DMS79 treated with DMSO at 0.1 percent for 48 hours (cell line): ENCODE data around the gene TNRC6C.

Experiments
- DNase-seq: peaks from one replicate; lab custom pipeline; 2025; lab: John Stamatoyannopoulos, UW

Gene TNRC6C

DNA sequence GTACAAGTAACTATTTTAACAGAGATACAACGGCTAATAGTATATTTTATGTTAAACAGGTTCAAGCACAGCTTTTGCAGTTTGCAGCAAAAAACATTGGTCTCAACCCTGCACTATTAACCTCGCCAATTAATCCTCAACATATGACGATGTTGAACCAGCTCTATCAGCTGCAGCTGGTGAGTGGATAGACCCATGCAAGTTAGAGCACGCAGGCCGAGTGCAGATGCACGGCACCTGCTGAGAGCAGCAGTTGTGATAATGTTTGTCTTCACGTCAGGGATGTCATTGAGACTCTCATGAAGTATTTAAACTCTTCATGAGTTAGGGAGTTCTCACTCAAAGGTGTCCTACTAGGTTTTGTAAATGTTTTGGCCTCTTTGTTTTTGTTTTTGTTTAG is 124.5 kb downstream of the TNRC6C start:
- peak; percentile 57 for DNase-seq

DNA sequence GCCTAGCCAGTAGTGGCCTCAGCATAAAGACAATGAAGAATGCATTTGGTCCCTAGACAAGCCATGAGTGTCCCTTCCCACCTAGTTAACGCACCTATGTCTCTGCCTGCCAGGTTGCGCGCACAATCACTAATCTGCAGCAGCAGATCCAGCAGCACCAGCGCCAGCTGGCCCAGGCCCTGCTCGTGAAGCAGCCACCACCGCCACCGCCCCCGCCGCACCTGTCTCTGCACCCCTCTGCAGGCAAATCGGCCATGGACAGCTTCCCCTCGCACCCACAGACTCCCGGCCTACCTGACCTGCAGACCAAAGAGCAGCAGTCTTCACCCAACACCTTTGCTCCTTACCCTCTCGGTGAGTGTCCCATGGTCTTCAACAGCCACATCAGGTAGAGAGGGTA is 128.2 kb downstream of the TNRC6C start:
- DNase-seq: no peak

DNA sequence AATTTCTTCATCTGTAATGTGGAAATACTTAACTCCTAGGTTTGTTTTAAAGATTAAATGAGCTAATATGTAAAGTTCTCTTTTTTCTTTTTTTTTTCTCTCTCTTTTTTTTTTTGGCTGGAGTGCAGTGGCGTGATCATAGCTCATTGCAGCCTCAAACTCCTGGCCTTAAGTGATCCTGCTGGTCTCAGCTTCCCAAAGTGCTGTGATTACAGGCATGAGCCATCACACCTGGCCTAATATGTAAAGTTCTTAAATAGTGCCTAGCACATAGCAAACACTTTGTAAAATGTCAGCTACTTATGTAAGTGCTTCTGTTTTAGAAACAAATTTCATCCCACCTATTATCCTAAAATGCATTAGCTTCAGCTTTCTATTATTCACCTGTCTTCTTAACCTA is 130.0 kb downstream of the TNRC6C start:
- no peak for DNase-seq

DNA sequence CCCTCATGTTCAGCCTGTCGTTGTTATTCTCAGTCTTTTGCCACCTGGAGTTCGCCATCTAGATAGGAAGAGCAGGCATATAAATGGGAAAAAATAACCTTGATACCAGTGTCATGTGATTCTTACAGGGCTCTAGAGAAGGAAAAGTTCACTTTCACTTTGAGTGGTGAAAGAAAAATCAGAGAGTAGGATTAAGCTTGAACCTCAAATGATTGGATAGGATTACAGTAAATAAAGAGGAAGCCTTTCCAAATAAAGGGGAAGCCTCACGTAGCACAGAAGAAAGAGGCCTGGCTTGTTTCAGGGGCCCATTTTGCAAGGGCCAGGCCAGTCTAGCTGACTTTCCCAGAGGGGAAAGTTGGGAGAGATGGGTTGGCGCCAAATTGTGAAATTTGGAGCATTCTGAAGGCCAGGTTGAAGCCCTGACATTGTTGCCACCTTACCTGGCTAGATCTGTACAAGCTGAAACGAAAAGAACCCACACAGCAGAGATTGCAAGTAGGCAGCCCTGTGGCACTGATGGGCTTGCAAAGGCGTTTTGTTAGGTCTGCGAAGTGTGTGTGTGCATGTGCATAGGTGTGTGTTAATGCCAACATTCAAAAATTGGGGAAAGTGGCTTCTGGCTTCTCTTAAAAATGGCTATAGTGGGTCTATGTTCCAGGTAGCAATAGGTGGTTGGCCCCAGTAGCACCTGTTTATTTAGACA is 131.2 kb downstream of the TNRC6C start:
- DNase-seq: no peak

DNA sequence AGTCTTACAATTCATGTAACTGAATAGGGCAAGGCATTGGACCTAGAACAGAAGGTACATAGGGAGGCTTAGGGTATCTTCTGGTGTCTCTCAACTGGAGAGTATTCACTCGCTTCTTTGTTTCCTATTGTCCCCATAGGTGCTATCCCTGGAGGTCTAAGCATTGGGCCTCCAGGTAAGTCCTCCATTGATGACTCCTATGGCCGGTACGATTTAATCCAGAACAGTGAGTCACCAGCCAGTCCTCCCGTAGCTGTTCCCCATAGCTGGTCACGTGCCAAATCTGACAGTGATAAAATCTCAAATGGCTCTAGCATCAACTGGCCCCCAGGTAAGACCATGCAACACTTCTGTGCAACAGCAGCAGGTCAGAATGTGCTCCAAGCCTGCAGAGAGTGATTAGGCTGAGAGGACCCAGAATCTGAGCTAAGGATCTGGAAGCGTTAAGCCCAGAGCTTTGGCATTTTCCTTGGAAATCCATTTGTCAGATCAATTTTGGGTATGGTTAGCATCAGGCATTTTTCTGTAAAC is 134.4 kb downstream of the TNRC6C start:
- DNase-seq: no peak

DNA sequence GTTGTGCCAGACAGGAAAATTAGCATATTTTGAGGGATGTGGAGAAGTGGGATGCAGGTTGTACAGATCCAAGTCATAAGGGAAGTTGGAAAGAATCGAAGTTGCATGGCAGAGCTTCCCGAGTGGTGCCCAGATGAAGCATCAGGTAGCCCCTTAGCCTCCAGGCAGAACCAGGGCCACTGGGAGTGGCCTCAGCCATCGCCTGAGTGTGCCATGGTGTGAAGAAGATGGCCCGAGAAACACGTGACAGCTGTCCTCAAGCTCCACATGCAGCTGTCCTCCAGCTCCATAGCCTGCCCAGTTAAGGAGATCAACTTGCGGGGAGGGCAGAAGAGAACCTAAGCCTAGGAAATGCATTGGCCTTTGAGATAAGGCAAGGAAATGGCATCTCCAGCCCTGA is 136.5 kb downstream of the TNRC6C start:
- no peak for DNase-seq

DNA sequence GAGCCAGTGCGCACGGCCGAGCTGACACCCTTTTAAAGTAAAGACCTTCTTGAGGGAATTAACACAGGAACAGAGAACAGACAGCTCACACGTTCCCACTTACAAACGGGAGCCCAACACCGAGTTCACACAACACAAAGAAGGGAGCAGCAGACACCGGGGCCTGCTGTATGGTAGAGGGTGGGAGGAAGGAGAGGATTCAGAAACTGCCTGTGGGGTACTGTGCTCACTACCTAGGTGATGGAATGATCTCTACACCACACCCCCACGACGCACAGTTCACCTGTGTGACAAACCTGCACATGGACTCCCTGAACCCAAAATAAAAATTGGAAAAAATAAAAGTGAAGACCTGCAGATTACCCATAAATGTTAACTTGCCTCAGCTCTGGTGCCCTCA is 137.6 kb downstream of the TNRC6C start:
- no peak for DNase-seq

DNA sequence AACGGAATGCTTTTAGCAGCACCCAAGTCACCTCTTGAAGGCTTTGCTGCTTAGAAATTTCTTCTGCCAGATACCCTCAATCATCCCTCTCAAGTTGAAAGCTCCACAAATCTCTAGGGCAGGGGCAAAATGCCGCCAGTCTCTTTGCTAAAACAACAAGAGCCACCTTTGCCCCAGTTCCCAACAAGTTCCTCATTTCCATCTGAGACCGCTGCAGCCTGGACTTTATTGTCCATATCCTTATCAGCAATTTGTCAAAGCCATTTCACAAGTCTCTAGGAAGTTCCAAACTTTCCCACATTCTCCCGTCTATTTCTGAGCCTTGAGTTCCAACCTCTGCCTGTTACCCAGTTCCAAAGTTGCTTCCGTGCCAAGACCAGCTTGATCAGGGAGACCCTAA is 142.6 kb downstream of the TNRC6C start:
- DNase-seq: no peak

DNA sequence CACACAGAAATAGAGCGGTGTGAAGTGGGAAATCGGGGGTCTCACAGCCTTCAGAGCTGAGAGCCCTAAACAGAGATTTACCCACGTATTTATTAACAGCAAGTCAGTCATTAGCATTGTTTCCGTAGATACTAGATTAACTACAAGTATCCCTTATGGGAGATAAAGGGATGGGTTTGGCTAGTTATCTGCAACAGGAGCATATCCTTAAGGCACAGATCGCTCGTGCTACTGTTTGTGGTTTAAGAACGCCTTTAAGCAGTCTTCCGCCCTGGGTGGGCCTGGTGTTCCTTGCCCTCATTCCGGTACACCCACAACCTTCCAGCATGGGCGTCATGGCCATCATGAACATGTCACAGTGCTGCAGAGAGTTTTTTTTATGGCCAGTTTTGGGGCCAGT is 143.0 kb downstream of the TNRC6C start:
- no peak for DNase-seq

DNA sequence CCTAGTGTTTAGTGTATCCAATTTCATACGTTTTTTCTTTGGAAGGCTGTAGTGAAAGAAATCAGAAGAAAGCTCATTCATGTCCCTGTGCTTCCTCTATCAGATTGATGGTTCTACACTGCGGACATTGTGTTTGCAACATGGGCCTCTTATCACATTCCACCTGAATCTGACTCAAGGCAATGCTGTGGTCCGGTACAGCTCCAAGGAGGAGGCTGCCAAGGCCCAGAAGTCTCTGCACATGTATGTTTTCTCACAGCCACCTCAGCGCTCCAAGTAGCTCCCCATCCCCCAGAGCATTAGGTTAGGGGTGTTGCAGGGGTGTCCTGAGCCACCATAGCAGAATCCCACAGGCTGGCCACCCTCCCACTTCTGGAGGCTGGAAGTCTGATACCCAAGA is 144.8 kb downstream of the TNRC6C start:
- DNase-seq: no peak

DNA sequence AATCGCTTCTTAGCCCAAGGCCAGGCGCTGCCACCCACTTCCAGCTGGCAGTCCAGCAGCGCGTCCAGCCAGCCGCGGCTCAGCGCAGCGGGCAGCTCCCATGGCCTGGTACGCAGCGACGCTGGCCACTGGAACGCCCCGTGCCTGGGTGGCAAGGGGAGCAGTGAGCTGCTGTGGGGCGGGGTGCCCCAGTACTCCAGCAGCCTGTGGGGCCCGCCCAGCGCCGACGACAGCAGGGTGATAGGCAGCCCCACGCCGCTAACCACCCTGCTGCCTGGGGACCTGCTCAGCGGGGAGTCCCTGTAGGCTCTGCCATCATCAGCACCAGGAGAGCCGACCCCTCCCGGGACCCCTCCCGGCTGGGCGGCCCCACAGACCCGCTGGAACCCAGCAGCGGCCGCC is 146.0 kb downstream of the TNRC6C start:
- no peak for DNase-seq

DNA sequence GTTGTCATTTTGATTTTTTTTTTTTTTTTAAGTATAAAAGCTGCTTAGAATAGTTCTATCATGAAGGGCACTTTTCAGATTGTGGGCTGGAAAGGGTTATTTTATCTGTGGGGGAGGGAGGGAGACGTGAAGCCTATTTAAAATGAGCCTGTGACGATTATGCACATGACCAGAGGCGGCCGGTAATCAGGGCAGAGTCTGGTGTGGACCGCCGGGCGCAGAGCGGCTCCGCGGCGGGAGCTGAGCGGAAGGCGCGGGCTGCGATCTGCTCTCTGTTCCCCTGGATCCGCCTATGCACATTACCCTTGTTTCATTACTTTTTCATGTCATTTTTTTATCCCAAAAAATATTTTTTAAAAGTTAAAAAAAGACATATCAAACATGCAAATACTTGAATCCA is 146.6 kb downstream of the TNRC6C start:
- DNase-seq: no peak

DNA sequence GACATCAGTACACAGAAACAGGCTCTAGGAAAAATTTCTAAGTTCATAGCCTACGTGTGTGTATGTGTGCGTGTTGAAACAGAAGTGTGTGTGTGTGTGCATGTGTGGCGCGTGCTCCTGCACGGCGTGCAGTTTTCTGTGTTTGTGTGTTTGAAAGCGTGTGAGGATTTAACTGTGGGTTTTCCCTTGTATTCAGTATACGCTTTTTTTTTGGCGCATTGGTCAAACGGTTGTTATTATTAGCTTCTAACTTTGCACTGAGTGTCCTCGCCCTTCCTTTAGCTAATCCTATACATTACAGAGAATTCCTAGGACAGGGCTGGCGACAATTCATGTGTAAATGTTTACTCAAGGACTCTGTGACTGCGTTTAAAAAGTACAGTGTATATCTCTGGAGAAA is 147.0 kb downstream of the TNRC6C start:
- no peak for DNase-seq

DNA sequence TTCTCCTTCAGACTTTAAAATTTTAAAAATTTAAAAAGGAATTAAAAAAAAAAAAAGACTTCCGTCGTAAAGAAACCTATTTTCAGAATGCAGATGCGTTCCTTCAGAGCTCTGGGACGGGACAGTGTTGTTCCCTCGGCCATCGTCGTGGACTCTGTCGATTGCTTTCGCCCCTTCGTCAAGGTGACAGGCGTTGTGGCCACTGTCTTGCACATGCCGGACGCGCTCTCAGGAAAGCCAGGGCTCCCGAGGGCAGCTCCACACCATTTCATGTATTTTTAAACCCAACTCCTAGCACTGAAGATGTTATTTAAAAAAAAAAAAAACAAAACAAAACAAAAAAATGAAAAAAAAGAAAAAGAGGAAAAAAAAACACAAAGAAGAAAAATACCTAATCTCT is 147.7 kb downstream of the TNRC6C start:
- DNase-seq: no peak

DNA sequence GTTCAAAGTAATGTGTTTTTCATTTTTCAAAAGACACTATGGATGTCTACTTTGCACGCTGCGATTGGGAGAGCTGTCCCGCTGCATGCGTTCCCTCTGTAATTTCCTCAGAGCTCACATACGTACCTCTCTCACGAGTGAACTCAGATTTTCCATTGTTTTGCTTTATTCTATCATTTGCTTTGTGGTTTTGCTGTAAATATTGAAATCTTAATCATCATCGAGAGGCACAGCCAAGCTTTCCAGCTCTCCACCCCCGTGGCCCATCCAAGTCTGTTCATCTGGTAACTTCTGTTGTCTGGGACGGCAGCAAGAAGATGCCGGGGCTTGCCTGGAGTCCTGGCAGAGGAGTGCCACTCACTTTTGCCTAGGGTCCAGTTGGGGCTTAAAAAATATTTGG is 149.0 kb downstream of the TNRC6C start:
- DNase-seq: no peak

DNA sequence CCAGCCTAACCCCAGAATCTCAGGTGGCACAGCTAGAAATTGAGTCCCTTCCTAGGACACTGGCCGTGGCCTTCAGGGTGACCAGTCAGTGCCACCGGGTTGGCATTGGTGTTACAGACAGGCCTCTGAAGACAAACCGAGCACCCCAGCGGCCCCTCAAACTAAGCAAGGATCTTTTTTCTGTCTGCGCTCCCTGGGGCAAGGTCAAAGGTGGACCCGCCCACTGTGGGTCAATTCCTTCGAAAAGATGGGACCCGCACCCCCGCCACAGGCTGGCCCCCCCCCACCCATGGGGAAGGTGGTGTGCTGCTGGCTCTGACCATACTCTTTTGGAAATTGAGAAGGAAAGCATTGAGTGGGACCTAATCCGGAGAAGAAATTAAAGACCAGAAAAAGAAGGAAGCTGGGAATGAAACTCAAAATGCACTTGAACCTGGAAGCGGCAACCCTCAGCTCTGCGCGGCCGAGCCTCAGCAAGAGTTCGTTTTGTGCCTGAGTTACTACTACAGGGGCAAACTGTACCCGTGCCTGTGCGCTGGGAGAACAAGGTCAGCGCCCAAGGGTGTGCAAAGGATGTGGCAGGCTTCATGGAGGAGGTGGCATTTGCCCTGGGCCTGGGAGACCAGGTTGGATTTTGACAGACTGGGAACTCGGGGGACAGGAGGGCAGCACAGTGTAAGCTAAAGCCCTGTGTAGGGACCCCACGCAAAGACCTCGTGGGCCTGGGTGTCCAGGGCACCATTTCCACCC is 149.6 kb downstream of the TNRC6C start:
- no peak for DNase-seq

DNA sequence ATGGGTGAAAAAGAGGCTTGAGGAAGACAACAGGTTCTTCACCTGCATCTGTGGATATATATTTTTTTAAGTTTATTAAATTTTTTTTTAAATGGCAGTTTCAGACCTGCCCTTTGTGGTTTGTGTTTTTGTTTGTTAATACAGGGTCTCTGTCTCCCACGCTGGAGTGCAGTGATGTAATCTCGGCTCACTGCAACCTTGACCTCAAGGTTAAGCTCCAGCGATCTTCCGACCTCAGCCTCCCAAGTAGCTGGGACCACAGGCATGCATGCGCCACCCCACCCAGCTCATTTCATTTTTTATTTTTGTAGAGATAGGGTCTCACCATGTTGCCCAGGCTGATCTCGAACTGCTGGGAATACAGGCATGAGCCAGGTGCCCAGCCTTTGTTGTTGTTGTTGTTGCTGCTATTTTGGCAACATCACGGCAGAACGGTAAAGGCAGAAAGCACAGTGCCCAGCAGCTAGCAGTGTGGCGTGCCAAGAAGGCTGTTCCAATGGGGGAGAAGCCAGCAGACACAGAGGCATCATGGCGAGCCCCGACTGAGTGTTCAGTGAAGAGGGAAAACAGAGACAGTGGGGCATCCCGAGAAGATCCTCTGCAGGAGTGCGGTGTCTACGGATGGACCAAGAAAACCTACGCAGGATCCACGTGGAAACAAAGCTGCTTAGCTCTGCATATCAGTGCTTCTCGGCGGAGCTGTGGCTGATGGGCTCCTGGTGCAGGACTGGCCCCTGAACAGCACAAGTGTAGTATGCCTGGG is 150.4 kb downstream of the TNRC6C start:
- no peak for DNase-seq

DNA sequence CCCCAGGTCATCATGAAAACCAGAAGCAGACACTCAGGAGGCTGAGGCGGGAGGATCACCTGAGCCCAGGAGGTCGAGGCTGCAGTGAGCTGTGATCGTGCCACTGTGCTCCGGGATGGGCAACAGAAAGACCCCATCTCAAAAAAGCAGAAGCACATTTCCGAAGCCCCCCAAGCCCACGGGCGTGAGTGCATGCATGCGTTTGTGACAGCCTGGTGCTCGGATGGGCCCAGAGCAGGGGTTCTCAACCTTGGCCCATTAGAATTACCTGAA is 150.9 kb downstream of the TNRC6C start:
- DNase-seq: no peak

DNA sequence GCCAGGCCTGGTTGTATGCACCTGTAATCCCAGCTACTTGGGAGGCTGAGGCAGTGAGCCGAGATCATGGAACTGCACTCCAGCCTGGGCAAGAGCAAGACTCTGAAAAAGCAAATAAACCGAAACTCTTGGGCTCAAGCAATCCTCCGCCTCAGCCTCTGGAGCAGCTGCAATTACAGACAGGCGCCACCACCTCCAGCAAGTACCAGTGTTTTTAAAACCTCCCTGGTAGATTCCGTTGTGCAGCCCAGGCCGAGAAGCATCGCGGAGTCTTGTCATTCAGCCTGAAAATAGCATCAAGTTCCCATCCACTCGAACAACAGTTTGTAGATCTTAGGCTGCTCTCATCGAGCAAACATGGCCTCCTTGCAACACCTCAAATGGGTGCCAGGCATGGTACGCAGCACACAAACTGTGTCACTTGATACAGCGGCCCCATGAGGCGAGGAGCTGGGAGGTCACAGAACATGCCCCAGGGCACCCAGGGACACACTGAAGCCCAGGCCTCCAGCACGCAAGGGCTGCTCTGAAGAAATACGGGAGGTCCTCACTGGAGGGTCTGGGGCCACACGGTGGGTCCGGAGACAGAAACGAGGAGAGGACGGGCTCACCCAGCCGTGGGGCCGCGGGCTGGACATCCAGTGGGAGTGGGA is 152.0 kb downstream of the TNRC6C start:
- DNase-seq: no peak

DNA sequence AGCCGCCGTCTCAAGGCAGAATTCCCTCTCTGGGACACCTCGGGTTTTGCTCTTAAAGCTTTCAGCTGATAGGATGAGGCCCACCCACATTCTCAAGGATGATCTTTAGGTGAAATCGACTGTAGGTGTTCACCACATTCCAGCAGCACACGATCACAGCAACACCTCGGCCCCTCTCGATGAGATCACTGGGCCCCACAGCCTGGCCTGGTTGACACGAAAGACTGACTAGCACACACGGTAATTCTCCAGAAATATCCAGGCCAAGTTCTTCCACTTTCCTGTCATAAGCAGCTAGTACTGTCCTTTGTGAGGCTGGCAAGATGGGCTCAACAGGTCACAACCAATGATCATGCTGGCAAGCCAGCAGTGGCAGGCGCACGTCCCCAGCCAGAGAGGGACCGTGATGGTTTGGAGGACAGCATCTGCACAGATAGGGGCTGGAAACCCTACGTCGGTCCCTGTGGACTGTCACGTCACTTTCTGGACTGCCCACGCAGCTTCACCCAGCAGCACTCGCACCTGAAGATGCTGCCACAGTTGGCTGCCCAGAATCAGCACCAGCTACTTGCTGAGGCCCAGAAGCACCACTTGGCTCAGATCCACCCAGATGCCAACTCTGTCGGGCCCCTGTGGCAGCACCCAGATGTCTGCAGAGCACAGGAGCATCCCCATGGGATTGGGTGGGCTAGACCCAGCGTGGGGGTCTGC is 152.7 kb downstream of the TNRC6C start:
- DNase-seq: no peak

DNA sequence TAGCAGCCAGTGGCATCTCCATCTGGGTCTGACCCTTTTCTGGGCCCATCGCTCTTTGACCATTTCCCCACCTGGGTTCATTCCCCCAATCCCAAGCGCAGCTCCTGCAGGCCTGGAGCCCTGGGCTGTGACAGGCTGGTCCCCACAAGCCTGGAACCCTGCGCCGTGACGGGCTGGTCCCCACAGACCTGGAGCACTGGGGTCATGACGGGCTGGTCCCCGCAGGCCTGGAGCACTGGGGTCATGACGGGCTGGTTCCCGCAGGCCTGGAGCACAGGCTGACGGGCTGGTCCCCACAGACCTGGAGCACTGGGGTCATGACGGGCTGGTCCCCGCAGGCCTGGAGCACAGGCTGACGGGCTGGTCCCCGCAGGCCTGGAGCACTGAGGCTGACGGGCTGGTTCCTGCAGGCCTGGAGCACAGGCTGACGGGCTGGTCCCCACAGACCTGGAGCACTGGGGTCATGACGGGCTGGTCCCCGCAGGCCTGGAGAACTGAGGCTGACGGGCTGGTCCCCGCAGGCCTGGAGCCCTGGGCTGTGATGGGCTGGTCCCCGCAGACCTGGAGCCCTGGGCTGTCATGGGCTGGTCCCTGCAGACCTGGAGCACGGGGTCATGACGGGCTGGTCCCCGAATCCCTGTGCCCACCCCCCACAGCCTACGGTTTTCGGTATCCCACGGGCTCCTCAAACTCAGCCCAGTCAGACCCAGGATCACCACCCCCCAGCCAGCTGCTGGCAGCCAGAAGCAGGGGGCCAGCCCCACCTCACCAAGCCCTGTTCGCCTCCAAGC is 153.4 kb downstream of the TNRC6C start:
- DNase-seq: no peak
